HG02798 (cell line): ENCODE results near the gene SEPTIN12.

Experiments
- ATAC-seq: cut with Tn5 transposase; IDR thresholded peaks from one replicate; pipeline ENCODE4 v1.9.1; 2021; ENCODE audit warnings: mild to moderate bottlenecking; ENCODE audit not compliant: unreplicated experiment, poor library complexity

The SEPTIN12 gene, protein sequence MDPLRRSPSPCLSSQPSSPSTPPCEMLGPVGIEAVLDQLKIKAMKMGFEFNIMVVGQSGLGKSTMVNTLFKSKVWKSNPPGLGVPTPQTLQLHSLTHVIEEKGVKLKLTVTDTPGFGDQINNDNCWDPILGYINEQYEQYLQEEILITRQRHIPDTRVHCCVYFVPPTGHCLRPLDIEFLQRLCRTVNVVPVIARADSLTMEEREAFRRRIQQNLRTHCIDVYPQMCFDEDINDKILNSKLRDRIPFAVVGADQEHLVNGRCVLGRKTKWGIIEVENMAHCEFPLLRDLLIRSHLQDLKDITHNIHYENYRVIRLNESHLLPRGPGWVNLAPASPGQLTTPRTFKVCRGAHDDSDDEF

DNA sequence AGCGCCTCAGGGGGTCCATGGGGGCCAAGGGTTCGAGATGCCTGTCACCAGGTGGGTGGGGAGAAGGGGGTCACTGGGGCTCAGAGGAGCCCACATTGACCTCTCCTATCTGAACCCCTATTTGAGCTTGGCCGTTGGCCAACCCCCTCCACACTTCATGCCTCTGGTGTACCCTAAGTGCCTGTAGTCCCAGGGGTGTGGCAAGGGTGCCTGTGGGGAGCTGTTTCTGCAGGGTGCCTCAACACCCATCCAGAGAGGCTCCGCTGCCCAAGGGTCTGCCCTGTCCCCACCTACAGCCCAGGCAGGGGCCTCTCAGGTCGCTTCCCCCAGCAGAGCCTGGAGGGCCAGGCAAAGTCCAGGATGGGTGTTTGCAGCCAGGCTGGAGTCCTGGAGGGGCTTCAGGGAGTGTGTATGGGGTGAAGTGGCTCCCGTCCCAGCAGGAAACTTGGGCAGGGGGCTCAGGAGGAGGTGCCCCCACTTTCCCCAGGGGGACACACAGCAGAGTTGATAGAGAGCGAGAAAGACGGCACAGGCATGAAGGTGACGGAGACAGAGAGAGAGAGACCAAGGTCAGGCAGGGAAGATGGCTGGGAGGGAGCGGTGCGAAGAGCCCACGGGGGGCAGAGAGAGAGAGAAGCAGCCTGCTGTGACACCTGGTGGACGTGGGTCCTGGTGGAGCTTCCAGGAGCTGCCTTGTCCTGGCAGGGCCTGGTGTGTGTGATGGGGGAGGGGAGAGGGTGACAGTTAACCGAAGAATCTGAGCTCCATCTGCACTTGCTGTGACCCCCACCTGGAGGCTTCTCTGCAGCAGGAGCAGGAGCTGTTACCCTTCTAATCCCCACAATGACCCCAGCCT, at the start of gene SEPTIN12:
Gene SEPTIN12, minus strand, starts transcription at position 719 of the 856 bp plus-strand sequence. Its CDS starts 700 bp downstream, at position 19.
- no peak for ATAC-seq

- no peak for ATAC-seq
Measured at GRCh38 chr16:4836727-4837126, 48.6 kb upstream of the SEPTIN12 start.

DNA sequence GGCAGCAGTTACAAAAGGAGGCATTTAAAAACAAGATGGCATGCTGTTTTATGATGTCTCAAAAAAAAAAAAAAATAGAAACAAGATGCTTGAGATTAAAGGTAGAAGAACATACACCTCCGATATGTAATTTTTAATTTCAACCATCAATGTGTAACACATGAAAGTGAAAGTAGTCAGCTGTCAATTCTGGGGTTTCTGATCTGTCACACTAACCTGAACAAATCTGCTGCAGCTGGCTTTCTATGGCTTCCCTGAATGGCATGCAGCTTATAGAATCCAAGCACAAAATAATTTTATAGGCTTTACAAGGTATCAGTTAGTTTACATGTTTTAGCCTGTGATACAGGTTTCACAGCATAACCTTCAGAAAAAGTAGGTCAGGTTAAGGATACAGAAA, 45.4 kb upstream of the SEPTIN12 start:
- no peak for ATAC-seq

DNA sequence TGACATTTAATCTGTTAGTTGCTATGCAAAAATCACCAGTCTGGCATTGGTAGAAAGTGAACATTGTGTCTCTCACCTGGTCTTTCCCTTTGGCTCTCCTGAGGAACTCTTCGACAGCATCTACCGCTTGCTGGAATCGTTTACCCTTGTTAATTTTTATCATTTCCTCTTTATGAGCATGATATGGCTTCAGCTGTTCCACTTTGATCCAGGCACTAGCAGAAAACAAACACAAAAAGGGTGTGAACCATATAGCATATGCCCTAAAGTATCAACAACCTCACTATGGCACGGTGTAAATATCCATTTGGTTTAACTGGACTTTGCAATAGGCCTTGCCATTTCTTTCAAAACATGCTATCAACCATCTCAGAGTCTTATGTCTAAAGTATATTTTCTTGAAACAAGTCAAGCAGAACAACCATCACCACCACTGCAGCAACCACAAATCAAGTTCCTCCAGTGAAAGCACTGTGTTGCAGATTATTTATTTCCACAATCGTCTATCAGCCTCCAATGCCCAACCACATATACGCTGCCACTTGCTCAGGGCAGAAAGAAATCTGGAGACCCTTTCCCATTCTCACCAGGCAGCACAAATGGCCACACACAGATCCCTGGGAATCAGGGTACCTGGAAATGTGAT, 44.7 kb upstream of the SEPTIN12 start:
- no peak for ATAC-seq

- no peak for ATAC-seq
Measured at GRCh38 chr16:4831616-4832015, 43.5 kb upstream of the SEPTIN12 start.

DNA sequence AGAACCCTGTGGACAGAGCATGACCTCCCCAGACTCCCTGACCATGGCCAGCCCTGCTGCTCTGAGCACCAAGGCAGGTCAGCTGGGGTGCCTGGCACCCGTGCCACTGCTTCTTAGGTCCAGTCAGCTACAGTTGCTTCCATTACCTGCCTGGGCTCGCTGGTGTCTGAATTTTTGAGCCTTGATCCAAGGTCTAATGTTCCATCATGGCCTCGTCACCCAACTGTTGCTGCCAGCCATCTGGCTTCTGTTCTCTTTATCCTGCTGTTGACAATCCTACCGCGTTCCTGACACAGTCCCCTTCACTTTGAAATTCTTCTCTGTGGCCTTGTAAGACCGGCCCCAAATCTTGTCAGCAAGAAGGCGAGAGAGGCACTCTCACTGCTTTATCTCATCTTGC, 42.3 kb upstream of the SEPTIN12 start:
- ATAC-seq, result no peak

DNA sequence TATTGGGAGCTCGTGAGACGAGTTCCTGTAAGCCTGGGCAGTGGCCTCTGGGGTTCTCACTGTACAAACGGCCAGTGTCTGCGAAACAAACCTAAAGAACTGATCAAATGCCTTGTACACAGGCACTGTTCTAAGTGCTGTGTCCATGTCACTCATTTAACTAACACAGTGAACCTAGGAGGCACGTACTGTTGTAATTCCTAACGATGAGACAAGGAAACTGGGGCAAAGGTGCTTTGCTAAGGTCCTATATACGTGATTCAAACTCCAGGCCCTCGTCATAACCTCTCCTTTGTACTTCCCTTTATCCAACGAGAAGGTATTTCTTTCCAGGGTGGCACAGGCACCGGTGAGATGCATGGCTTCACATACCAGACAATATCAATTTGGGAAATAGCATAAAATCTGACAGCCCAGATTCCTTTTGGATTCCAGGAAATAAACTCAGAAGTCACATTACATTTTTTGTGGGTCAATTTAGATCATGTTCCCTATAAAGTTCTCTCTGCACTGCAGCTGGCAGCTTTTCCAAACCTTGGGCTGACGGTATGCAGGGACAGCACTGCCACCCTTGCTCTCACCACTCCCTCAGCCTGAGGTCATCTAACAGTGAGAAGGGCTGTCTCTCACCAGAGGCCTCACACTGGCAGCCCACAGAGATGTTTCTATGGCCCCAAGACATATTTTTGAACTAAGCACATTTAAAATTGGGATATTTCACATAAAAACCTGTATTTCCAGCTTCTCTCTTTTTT, 40.6 kb upstream of the SEPTIN12 start:
- no peak for ATAC-seq

- ATAC-seq, result no peak
Measured at GRCh38 chr16:4826980-4827379, 38.8 kb upstream of the SEPTIN12 start.

DNA sequence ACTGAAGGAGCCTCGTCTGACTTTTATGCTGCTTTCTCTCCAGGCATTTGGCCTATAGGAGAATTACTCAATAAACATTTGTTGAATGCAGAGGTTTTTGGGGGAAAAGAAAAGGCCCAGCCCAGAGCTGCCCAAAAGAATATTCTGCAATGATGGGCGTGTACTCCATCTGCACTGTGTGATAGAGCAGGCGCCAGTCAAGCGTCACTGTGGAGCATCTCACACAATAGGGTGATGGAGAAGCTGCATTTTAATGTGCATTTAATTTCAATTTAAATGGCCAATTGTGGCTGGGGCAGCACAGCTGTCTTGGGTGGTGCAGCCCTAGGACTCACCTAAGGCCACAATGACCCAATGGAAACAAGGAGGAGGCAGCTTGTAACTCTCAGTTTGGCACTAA, 38.4 kb upstream of the SEPTIN12 start:
- ATAC-seq, result no peak

- ATAC-seq, result no peak
Measured at GRCh38 chr16:4825196-4825595, 37.1 kb upstream of the SEPTIN12 start.

GRCh38 chr16:4820652-4821051, 32.5 kb upstream of the SEPTIN12 start:
- no peak for ATAC-seq

DNA sequence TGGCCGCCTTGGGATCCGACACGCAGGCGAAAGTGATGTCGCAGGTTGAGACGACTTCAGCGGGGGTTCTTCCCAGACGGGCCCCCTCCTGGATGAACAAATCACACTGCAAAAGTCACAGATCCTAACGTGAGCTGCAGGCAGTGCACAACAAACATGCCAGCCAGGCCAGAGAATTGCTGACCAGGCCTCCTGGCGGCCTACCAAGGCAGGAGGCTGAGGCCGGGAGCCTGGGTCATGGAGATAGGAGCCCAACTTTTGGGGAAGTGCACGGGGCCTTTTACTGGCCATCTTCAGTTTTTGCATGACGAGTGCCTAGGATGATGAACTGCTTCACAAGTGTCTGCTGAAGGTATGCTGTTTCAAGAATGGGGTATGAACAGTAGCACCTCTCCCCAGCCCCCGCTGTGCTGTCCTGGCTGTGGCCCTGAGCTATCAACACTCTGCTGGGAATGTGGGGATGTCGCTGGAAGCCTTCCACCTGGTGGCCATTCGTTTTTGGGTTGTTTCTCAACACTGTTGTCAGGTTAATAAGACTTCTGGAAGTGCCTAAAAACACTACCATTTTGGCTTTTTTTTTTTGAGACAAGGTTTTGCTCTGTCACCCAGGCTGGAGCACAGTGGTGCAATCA, 26.5 kb upstream of the SEPTIN12 start:
- no peak for ATAC-seq

DNA sequence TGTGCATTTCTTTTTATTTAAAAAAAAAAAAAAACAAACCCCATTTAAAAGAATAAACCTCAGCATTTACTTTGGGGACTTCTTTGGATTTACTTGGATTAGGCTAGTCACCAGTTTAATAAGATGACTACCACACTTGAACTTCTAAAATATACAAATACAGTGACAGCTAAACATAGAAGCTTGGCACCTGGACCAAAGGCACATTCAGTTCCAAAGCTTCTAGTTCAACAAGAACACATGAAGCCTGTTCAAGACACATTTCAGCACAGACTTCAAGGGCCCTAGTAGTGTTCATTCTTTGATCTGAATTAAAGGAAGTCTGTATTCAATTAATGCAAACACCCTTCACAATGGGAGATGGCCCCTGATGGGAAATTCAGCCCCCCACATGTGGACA, 25.9 kb upstream of the SEPTIN12 start:
- no peak for ATAC-seq

DNA sequence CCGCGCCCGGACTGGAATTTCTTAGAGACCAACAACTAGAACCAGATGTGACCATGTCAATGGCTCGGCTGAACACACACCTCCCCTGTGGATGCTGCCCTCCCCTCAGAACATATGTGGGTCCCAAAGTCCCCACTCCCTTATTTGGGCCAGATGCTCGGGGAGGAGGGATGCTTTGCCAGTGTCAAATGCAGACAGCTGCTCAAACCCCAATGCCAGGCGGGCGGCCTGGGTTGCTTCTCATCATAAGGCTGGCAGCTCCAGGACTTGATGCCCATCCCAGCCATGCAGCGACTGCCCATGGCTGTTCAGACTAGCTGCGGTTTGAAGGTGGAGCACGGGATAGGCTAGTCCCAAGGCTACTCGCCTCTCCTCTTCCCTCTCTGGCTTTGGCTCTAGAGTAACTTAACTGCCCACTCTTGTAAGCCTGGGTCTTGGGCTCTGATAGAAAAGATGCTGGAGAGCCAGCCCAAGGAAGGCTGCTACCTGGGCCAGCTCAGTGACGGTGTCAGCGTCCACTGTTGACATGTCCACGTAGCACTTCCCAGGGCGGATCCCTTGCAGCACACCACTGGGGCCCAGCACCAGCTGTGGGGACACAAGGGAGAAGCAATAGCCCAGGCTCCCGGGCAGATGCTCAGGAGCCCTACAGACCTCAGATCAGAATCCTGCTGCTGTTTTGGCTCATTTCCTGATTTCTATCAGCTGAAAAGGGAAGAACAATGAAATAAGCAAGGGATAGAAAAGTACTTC, 25.3 kb upstream of the SEPTIN12 start:
- ATAC-seq, result no peak

DNA sequence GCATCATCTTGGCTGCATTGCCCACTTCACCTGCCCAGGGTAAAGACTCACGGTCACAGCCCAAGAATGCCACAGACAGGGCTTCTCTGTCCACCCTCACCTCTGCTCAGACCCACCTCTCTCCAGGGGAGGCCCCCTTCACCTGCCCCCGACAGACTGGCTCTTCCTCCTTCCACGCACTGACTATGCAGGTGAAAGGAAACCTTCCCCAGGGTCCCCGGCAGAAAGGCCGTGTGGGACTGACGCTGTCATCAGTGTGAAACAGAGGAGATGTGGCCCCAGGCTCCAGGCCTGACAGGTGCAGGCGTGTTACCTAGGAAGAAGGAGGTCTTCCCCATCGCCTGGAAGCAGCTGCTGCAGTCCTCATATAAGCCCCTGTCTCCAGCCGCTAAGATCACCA, 23.6 kb upstream of the SEPTIN12 start:
- no peak for ATAC-seq

- no peak for ATAC-seq
Measured at GRCh38 chr16:4811242-4811641, 23.1 kb upstream of the SEPTIN12 start.

DNA sequence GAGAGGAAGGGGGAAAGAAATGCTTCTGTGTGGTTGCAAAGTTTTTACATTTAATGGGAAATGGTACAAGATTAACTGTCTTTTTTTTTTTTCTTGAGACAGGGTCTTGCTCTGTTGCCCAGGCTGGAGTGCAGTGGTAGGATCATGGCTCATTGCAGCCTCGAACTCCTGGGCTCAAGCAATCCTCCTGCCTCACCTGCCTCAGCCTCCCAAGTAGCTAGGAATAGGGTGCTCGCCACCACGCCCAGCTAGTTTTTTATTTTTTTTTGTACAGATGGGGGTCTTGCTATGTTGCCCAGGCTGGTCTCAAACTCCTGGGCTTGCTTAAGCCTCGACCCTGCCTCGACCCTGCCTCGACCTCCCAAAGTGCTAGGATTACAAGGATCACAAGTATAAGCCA, 18.1 kb upstream of the SEPTIN12 start:
- no peak for ATAC-seq

- ATAC-seq, result no peak
Measured at GRCh38 chr16:4805231-4805630, 17.1 kb upstream of the SEPTIN12 start.
